ENCODE results near the gene ANO1.
"Not testable (repeated sequence)": the region's sequence is repeated elsewhere in the genome, so short reads cannot be mapped to it uniquely, and the experiment has no call there.

The ANO1 gene

DNA sequence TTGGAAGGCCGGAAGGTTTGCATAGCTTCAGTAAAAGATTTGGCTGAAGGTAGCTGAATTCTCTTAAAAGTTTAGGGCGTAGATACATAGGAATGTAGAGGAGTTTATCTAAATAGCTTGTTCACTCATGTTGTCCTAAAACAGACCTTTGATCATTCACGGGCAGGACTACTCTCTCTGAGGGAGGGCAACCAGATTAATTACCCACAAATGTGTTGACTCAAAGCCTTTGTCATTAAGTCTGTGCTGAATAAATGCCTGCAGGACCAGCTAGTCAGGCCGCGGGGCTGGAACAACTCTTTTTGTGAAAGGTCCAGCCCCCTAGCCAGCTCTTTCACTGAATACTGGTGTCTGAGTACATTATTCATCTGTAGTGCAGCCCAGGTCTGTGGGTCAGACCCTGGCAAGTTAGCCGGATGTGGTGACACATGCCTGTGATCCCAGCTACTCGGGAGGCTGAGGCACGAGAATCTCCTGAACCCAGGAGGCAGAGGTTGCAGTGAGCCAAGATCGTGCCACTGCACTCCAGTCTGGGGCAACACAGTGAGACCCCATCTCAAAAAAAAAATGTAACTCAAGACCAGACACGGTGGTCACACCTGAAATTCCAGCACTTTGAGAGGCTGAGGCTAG is 122.2 kb downstream of the ANO1 start:
- DNase-seq = no peak

DNA sequence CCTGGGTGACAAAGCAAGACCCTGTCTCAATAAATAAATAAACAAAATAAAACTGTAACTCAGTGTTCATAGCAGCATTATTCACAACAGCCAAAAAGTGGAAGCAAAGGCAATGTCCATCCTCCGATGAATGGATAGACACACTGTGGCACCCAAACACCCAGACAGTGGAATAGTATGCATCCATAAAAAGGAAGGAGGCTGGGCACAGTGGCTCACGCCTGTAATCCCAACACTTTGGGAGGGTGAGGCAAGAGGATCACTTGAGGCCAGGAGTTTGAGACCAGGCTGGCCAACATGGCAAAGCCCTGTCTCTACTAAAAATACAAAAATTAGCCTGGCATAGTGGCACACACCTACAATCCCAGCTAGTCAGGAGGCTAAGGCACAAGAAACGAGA is 122.9 kb downstream of the ANO1 start:
- DNase-seq = not testable (repeated sequence)

DNA sequence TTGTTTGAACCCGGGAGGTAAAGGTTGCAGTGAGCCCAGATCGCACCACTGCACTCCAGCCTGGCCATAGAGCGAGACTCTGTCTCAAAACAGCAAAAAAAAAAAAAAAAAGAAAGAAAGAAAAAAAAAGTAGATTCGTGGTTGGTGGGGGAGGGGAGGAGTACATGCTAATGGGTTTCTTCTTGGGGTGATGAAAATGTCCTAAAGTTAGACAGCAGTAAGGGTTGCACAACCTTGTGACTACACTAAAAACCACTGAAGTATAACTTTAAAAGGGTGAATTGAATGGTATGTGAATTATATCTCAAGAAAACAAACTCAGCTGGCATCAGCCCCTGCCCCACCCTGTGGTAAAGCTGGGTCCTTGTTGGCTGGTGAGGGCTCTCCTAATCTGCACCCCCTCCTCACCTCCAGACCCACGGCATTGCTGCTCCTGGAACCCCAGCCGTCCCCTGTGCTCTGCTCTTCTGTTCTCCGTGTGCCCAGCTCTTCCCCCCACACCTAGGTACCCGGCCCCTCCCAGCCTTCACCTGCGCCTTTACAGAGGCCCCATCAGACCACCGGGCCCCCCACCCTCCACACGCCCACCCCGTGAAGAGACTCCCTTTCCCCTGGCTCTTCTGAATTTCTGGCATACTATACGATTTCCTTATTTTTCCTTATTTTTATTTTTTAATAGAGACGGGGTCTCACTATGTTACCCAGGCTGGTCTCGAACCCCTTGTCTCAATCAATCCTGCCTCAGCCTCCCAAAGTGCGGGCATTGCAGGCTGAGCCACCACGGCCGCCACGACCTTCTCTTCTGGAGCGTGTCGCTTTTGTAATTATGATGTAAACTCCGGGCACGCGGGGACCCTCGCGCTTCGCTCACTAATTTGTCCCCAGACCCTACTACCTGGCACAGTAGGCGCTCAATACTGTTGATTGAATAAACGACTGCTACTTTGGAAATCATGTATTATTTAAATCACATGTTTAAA is 124.1 kb downstream of the ANO1 start:
- no peak for DNase-seq

DNA sequence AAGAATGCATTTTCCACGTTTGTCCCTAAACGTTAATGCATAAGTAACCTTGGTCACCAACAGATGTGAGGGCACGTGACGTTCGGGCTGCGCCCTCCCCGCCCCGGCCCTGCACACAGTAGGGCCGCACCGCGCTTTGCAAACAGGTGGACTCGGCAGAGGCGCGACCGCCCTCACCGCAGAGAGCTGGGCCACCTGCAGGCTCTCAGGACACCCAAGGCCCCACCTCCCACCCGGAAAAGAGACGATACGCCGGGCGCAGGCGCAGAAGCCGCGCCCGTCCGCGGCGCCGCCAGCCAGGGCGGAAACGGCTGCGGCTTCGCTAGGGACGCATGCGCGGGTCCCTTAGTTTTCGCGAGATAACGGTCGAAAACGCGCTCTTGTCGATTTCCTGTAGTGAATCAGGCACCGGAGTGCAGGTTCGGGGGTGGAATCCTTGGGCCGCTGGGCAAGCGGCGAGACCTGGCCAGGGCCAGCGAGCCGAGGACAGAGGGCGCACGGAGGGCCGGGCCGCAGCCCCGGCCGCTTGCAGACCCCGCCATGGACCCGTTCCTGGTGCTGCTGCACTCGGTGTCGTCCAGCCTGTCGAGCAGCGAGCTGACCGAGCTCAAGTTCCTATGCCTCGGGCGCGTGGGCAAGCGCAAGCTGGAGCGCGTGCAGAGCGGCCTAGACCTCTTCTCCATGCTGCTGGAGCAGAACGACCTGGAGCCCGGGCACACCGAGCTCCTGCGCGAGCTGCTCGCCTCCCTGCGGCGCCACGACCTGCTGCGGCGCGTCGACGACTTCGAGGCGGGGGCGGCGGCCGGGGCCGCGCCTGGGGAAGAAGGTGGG is 125.0 kb downstream of the ANO1 start, which contains the start of gene FADD:
FADD (plus strand) TSS at position 377 of the 831 bp plus-strand sequence; CDS start at position 541, 164 bp downstream.
- DNase-seq = peak; percentile 92

DNA sequence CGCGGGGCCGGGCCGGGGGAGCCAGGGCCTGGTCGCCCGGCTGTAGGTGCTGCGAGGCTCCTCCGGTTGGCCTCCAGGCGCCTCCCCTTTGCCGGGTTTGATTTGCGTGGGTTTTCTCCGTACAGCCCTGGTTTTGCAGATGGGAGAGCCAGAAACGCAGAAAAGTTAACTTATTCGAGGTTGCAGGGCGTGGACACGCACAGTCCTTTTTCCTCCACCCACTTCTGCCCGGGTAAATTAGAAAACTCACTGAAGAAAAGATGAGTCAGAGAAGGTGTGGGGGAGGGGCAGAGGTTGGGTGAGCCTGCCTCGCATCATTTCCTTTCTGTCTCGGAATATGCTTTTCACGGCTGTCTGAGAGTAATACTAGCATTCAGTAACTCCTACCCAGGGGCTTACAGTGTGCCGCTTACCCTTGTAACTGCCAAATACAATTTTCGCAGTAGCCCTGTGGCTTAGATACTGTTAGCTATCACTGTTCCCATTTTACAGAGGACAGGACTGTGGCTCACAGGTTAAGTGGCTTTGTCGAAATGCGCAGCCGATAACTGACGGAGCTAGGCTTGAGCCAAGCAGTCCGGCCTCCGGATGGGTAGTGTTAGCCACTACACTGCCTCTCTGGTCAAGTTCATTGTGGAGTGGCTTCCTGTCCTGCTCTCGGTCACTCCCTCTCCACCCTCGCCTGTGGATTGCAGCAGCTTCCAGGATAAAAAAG is 125.8 kb downstream of the ANO1 start:
- peak; percentile 95 for DNase-seq

DNA sequence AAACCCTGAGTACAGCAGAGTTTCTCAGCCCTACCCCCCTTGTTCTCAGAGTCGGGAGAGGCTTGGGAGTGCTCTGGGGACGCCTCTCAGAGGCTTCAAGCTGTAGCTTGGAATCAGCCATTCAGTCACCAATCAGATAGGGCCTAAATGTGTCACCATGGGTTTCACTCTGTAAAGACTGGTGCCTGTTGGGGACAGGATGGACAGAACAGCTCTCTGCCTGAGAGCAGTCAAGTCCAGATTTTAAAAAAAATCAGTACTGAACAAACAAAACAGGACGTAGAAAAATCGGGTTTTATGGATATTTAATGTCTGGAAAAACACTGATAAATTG is 126.3 kb downstream of the ANO1 start:
- DNase-seq = peak; percentile 21

DNA sequence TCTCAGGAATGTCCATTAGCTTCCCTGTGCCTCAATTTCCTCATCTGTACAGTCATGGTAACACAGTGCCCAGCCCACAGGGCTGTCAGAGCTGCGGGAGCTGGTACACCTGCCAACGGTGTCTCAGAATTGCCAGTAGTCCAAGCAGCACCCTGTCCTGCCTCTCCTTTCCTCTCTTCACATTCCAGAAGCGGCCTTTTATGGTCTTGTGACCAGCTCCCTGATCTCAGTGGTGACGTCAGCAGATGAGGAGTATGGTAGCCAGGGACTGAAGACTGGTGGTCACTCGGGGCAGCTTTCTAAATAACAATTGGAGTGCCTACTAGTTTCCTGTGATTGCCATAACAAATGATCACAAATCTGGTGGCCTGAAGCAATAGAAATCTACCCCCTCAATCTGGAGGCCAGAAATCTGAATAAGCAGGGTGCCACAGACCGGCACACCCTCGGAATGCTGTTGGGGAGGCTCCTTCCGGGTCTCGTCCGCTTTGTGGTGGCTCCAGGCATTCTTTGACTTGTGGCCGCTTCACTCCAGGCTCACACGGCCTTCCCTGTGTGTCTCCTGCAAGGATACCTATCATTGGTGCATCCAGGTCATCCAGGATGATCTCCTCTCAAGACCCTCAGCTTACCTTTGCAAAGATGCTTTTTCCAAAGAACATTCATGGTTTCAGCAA is 127.1 kb downstream of the ANO1 start:
- DNase-seq = no peak

DNA sequence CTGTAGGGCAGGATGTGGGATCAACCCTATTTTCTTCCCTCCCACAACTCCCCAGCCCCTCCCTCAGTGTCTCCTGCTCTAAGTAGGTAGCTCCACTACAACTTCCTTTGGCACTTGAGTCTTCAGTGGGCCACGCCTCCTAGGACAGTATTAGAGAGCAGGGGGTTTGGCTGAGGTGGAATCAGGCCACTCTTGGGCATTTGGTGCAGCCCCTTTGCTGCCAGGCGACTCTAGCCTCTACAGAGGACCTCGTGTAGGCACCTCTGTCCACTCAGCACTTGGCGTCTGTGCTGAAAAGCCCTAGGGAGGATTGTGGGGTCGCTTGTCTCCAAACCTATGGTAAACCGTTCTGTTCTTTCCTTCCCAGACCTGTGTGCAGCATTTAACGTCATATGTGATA is 127.6 kb downstream of the ANO1 start:
- peak; percentile 17 for DNase-seq

DNA sequence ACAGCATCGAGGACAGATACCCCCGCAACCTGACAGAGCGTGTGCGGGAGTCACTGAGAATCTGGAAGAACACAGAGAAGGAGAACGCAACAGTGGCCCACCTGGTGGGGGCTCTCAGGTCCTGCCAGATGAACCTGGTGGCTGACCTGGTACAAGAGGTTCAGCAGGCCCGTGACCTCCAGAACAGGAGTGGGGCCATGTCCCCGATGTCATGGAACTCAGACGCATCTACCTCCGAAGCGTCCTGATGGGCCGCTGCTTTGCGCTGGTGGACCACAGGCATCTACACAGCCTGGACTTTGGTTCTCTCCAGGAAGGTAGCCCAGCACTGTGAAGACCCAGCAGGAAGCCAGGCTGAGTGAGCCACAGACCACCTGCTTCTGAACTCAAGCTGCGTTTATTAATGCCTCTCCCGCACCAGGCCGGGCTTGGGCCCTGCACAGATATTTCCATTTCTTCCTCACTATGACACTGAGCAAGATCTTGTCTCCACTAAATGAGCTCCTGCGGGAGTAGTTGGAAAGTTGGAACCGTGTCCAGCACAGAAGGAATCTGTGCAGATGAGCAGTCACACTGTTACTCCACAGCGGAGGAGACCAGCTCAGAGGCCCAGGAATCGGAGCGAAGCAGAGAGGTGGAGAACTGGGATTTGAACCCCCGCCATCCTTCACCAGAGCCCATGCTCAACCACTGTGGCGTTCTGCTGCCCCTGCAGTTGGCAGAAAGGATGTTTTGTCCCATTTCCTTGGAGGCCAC is 128.3 kb downstream of the ANO1 start:
- no peak for DNase-seq

DNA sequence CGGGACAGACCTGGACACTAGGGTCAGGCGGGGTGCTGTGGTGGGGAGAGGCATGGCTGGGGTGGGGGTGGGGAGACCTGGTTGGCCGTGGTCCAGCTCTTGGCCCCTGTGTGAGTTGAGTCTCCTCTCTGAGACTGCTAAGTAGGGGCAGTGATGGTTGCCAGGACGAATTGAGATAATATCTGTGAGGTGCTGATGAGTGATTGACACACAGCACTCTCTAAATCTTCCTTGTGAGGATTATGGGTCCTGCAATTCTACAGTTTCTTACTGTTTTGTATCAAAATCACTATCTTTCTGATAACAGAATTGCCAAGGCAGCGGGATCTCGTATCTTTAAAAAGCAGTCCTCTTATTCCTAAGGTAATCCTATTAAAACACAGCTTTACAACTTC is 128.9 kb downstream of the ANO1 start:
- no peak for DNase-seq

DNA sequence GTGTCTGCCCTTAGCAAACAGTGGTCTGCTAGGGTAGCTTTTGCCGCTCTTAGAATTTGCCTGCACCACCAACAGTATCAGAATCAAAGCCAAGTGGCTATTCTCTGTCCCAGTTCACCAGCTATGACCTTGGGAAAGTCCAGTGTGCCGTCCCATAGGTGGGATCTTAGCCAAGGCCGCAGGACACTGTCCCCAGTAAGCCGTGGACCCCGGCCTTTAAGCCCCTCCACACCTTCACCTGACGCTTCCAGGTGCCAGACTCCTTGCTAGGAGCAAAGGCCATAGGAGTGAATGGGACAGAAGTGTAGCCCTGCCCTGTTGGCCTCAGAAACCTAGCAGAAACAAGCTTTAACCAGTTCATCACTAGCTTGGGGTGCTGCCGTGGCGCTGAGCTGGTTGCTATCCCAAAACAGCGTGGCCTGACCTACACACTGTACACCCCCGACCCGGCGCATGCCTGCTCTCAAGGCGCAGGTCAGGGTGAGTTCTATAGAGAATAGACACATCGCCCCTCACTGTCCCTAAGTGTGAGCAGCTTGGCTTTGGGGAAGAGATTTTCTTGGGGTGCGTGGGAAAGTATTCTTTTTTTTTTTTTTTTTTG is 129.5 kb downstream of the ANO1 start:
- no peak for DNase-seq

DNA sequence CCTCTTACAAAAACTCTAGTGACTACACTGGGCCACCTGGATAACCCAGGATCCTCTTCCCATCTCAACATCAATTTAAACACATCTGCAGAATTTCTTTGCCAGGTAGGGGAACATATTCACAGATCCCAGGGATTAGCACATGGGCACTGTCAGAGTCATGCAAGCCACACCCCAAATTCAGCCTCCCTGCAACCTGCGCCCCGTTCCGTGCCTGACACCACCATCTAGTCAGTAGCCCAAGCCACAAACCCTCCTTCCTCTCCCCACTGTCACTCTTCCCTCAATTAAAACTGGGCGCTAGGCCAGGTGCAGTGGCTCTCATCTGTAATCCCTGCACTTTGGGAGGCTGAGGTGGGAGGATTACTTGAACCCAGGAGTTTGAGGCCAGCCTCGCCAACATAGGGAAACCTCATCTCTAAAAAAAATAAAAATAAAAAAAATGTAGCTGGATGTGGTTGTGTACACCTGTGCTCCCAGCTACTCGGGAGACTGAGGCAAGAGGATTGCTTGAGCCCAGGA is 131.3 kb downstream of the ANO1 start:
- DNase-seq = no peak

DNA sequence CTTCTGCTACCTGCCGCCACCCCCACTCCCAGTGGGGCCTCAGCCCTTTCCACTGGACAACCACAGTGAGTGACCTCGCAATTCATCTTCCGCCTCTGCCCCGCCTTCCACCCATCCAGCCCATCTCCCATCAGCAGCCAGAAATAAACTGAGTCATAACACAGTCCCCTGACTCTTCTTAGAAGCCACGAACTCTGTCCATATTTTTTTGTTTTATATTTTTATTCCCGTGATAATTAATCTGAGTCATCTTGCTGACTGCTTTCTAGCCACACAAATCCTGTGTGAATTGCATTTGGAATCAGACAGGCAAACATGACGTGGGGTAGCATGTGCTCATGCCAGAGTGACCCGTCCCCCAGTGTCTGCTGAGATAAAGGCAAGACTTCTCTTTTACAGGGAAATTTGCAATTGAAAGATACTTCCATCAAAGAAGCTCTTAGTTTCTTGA is 132.0 kb downstream of the ANO1 start:
- no peak for DNase-seq

DNA sequence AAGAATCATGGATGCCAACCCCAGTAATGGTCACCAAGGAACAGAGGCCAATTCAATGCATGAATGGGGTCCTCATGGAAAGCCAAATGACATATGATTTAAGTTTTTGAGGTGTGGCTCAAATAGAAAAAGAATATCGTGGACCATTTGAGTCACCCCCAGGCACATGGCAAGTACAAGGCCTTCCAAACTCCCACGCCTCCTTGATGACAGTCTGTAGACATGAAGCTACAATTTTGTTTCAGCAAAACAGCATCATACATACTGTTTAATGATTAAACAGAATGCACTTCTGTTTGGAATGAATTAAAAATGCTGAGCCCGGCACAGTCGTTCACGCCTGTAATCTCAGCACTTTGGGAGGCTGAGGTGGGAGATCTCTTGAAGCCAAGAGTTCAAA is 132.4 kb downstream of the ANO1 start:
- peak; percentile 26 for DNase-seq

DNA sequence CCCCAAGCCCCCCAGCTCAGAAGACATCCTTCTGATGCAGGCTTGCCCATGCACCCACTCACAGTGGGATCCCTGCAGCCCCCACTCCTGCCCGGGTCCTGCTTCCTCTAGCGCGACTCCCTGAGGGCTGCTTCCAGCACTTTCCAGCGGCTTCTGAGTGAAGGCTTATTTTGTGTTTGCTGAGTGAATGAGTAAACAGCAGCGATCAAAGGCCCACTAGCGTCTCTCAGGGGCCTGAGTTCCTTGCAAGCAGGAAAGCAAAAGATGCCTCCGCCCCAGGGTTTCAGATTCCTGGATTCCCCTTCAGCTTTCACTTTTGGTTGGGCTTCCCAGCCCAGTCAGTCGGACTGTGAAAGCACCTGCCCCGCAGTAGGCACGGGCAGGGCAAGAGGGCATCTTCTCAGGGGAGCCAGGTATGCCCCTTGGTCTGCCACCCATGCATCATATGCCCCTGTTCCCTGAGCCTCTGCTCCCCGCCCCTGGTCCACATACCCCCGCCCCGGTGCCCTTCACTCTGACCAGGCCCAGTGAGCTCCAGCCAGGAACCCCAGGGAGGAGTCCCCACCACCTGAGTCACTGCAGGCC is 134.2 kb downstream of the ANO1 start:
- no peak for DNase-seq

DNA sequence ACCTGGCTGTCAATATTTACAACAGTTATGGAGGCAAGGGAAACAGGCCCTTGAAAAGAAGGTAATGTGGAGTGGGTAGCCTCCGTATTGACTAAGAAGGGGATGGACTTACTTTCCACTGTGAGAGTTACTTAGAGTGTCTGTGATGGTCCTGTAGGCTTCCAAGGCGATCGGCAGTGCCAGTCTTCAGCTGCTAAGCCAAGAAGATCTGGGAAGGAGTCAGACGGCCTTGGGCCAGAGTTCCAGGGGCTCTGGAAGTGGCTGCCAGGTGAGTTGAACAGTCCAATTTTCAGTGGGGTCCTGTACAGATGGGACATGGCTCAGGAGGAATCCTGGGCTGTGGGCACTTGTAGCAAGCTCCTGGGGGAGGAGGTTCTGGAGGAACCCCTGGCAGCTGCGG is 139.3 kb downstream of the ANO1 start:
- DNase-seq = not testable (repeated sequence)

DNA sequence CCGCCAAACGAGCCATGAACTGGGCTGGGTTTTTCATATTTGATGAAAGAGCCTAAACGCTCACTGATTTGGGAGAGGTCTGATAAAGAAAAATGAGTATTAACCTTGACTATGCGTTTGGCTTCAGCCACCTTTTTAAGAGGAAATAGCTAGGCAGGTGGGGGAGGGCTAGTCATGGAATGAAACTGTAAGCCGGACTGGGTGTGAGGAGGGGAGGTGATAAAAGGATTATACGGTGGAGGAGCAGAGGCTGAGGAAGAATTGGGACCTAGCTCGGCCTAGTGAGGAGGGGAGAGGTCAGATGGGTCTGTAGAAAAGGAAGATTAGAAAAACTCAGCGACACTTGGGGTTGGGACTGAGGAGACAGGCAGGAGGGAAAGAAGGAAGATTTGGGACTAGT is 140.0 kb downstream of the ANO1 start:
- DNase-seq = not testable (repeated sequence)

DNA sequence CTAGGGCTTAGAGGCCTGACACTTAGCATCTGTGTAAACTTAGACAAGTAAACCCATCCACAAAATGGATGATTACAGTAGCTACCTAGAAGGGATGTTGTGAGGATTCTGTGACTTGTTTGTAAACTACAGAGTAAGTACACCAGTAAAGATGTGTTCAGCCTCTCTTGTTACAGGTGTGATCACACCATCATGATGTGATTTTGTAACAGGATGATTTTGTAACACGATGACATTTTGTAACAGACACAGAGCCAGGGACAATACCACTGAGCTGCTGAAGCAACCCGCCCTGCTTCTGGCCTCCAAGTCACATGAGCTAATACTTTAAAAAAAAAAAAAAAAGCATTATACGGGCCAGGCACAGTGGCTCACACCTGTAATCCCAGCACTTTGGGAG is 142.0 kb downstream of the ANO1 start:
- no peak for DNase-seq

DNA sequence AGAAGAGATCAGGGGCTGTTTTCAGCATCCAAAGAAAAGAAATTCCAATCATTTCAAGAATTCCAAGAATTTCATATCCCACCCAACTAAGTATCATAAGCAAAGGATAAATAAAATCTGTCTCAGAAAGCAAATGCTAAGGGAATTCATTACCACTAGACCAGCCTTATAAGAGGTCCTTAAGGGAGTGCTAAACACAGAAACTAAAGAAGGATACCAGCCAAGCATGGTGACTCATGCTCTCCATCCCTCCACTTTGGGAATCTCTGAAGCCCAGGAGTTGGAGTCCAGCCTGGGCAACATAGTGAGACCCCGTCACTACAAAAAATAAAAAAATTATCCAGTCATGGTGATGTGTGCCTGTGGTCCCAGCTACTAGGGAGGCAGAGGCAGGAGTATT is 142.8 kb downstream of the ANO1 start:
- DNase-seq = no peak

DNA sequence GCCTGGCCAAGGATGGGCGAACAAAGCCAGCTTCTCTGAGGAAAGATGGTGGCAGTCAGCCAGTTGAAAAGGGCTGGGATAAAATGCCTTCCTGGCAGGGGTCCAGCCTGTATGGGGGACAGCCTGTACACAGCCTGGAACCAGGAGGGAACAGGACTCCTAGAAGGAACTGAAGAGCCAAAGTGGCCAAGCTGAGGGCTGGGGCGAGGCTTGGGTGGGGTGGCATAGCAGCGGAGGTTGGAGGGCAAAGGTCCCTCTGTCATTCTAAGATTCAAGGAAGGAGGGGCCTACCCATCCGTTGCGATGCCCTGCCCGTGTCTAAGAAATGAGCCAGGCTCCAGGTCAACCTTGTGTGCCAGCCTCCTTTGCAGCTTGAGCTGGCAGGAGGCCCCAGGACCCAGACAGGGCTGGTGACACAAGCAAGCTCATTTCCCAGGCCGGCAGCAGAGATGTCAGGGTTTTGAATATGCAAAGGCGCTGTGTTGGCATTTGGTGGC is 147.6 kb downstream of the ANO1 start:
- no peak for DNase-seq

All from stimulated activated CD4-positive, alpha-beta T cell treated with anti-CD3 and anti-CD28 coated beads, Interleukin-15, amount 100 ng/mL, for 24 hours (primary cell).